Activated CD8-positive, alpha-beta memory T cell treated with anti-CD3 and anti-CD28 coated beads, Interleukin-2, amount 50 U/mL, for 1 hour (primary cell): ENCODE measurements around the gene WDR72.
"Not testable (repeated sequence)": the region's sequence is repeated elsewhere in the genome, so short reads cannot be mapped to it uniquely, and the experiment has no call there.

Experiments
- DNase-seq: peaks from one replicate; pipeline ENCODE4 v3.0.0-alpha.2; 2020; ENCODE audit errors: extremely low read depth

The WDR72 gene

DNA sequence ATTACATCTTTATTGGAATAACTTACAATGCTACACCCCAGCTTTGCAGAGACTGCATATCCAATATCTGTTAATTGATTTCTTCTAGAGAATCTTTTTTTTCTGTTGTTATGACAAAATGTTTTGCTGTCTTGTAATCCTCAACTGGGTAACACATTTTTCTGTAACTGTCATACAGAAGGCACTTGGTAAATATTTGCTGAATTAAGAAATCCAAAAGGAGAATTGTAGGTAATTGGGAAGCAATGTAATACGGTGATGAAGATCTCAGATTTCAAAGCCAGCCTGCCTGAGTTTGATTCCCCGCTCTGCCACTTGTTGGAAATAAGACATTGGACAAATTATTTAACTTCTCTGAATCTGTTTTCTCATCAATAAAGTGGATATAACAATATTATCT is 169.1 kb downstream of the WDR72 start:
- DNase-seq, result no peak

DNA sequence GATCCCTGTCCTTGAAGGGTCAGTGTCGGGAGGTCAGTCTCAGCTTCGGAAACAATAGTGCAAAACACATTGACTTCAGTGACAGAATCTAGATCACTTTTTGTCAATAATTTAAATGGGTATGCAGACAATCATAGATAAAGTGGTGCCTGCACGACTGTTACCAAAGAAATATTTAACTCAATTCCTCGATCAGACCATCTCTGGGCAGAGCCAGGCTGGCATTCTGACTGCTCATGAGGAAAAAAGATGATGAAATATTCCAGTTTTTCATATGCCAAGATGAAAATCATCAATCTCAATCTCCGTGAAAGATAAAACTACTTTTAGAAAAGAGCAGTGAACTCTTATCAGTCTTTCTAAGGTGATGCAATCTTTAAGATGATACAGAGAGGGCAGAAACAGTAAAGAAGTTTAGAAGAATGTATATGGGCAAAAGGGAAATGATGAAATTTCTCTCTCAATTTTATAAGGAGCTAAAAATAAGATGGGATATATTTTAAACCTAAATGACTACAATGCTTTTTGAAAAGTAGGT is 169.9 kb downstream of the WDR72 start:
- DNase-seq, result no peak

DNA sequence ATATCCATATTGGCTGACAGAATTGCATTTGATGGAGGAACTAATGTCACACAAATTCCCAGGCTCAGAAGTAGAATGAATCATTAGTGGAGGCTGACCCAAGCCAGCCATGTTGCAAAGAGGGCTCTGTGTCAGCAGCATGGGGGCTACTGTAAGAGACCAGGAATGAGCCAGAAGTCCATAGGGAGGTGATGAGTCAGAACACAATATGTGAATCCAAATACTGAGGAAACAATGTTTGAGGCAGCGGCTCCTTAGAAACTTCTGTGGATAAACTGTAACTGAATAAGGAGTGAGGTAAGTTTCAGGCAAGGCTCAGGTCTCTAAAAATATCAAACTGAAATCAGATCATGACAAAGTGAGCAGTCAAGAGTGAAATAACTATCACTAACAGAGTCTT is 170.7 kb downstream of the WDR72 start:
- no peak for DNase-seq

DNA sequence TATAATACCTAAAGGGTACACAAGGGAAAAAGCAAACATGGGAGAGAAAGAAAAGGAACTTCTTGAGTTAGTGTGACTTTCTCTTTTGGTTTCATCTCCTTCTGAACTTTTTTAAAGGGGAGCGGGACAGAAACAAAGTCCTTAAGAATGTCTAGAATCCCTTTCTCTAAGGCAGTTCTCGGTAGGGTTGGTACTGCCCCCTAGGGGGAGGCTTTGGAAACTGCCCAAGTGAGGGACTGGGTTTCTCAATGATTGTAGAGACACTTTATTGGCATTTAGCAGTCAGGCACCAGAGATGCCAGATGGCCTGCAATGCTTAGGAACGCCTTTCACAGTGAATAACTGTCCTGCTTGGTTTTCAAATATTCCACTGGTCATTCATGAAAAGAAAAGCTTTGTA is 172.7 kb downstream of the WDR72 start:
- no peak for DNase-seq

DNA sequence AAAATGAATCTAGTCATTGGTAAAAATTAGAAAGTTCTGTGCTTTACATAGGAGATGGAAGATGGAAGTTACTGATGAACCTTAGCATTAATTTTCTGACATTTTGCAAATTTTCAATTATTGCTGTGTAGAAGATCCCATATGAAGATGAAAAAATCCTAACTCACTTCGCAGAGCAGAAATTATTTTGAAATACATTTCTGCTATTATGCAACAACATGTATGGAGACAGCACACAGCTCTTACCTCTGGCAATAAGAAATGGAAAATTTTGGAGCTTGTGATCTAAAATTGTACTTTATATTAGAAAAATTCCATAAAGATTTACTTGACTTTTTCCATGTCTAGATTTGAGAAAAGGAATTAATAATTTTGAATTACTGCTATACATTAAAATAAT is 177.9 kb downstream of the WDR72 start:
- DNase-seq, result no peak

DNA sequence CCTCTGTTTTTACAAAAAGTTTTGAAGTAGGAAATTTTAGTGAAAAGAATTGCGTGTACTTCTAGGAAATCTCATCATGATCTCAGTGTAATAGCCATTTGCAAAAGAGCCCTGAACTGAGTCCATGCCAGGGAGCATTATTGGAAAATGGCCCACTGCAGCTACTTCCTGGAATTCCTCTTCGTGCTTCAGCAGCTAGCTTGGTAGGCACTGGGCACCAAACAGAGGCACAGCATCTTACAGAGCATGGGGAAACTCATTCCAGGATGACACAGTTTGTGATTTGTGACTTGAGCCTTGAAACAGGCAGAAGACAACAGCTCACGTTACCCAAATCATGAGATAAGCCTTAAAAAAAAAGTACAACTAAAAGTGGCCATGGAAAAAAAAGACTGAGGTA is 179.1 kb downstream of the WDR72 start:
- DNase-seq, result no peak

DNA sequence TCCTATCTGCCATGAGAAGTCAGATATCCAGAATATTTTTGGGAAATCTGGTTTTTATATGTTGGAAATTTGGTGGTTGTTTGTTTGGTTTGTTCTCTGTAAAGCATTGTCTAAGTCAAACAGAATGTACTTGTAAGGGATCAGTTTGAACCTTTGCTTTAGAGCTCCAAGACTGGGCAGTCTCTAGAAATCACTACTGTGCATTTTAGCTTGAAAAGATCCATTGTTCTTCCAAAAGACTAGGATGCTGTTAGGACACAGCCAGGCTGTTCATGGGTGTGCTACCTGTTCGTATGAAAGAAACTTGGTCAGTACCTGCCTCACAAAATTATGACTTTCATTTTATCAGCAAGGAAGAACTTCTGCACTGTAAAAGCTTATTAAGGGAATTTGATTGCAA is 182.6 kb downstream of the WDR72 start:
- no peak for DNase-seq

DNA sequence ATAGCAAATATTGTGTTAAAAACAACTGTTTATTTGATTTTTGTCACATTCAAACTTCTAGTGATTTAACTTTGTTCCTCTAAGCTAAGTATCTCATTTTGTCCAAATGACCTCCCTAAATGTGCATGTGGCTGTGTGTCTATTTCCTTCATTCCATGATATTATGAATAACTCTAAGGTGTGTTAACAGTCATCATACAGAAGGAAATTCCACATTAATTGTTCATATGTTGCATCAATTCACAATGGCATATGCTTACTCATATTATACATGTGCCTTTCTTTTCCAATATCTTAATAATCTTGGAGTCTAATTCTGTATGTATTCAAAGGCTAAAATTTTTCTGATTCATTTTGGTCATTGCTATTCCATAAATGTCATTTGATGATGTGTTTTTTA is 186.4 kb downstream of the WDR72 start:
- DNase-seq, result no peak

DNA sequence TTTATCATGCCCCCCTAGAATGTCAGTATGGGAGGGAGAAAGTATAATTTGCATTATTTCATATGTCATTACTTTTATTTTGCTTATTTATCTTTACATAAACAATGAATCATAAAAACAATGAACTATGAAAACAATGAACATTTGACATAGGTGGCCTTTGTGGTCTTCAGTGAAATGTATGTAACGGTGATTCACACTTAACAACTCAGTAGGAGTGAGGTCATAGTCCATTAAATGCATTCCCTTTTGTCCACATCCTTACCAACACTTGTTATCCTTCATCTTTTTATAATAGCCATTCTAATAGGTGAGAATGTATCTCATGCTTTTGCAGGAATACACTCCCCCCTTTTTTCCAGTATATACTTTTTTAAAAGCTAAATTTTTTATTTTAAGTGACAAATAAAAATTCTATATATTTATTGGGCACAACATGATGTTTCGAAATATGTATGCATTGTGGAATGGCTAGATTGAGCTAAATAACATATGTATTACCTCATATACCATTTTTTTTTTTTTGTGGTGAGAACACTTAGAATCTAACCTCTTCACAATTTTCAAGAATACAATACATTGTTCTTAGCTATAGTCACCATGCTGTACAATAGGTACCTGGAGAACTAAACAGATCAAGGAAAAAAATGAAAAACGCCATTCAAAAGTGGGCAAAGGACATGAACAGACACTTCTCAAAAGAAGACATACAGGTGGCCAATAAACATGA is 189.5 kb downstream of the WDR72 start:
- DNase-seq, result no peak

DNA sequence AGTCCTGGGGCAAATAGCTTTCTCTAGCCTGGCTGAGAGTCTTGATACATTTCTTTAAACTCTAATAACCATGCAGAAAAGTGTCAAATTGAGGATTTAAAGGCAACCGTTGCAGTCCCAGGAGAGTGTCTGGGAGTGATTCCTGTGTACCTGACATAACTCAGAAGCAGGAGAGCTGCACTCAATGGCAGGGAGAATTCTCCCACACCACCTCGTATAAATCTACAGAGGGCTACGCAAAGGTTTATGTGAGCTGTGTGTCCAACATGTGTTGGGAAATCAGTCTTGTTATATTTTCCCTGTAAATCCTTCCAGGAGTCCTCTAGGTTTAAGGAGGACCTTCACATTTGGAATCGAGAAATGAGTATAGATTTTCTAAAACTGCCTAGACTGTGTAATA is 192.6 kb downstream of the WDR72 start:
- no peak for DNase-seq

DNA sequence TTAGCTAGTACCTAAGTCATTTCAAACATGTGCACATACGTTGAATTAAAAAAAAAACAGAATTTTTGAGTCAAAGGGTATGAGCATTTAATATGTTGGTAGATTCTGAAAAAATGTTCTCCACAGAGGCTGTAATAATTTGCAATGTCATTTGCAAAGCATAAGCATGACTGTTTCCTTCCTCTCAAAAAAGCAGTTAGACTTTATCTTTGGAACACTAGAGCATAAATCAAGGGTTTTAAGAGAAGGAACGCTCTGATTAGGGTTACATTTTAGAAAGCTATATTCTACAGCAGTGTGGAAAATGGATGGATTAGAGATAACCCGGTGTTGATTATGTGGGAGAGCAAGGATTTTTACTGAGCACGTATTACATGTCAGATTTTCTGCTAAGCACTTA is 193.7 kb downstream of the WDR72 start:
- no peak for DNase-seq

DNA sequence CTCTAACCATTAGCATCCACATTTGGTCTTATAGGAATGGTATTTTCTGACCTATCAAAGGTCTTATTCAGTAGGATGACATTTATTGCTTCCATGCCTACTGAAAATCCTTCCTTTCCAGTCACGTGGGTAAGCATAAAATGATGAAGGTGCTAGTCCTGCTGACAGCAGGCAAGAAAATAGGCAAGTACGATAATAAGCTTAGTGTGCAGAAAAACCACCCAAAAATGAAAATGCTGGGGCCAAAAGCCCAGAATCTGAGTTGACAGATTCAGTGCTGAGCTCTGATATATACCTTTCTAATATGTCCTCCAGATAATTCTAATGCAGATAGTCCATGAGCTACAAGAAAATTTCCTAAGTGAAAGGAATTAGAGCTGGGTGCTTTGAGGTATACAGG is 194.8 kb downstream of the WDR72 start:
- no peak for DNase-seq

DNA sequence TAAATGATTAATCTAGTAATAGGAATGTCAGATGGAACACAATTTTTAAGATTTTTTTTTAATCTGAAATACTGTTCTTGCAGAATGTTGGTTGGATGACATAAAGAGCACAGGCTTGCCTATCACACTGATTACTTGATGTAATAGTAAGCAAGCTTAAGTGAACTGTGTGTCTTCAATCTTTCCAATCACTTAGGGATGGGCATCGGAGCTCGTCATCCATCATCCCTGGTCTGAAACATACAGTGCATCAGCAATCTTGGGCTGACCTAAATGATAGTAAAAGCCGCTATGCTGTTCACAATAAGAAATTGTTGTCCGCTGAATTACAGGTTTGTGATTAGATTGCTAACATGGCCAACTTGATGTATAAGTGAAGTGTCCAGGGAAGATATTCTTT is 195.8 kb downstream of the WDR72 start:
- DNase-seq, result no peak

DNA sequence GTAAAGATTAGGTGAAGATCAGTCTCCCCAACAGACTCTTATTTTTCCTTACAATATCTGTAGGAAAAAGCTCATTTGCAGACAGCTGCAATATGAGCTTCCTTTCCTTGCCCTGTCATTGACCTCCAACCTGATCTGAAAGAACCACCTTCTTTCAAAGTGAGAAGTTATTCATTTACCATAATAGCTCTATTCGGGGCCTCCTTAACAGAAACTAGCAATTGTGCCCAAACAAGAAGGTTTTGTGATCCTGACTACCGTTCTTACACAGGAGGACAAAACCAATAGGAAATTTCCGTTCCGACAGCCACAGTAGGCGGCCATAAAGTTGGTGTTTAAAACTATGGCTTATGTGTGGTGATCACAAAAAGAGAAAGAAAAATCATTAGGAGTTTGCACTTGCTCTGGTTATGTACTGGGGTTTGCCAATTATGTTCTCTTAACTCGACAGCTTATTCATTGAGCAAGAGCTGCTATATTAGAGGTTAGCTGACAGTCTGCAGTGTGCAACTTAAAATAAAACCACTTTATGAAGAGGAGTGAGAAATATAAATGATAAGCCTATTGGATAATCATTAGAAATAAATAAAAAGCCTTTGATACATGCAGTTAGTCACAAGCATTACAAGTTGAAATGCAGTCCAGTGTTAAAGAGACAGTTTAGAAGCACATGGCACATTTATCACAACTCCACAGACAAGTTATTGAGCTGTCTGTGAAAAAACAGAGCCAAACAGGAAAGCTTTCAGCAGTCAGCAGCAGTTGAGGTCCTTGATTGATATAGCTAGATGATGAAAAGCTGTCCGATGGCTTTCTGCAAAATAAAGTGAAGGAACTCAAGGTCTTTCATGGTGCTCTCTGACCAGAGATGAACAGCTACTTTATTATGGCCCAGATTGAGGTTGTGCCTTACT is 199.8 kb downstream of the WDR72 start:
- DNase-seq, result no peak

DNA sequence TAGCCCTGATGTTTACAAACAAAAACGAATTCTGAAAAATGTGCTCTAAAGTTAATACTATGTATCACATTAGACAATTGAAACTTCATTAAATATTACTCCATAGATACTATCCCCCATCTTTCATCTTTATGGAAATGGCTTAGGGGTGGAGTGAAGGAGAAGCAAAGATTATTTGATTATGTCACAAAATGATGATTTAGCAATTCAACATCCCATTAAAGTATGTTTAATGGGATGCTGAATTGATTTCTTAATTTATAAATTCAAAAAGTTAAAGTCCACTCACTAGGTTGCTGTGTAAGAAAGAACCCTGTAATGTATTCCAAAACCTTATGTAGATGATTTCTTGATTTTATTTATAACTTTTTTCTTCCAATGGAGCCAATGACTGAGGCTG is 201.1 kb downstream of the WDR72 start:
- DNase-seq, result no peak

DNA sequence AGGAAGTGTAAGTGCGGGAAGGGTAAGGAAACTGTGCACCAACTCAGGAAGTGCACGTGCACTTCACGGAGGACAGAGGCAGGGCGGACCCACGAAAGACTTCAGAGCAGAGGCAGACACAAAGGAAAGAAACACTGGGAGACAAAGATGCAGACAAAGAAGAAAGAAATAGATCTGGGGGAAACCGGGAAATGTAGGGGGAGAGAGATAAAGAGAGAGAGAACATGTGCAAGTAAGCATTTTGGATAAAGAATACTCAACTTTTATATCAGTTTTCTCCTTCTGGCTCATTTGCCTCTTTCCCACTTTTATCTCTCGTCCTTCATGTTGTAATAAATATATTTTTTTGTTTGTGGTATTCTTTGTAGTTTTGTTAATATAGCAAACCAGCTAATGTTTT is 204.2 kb downstream of the WDR72 start:
- no peak for DNase-seq

DNA sequence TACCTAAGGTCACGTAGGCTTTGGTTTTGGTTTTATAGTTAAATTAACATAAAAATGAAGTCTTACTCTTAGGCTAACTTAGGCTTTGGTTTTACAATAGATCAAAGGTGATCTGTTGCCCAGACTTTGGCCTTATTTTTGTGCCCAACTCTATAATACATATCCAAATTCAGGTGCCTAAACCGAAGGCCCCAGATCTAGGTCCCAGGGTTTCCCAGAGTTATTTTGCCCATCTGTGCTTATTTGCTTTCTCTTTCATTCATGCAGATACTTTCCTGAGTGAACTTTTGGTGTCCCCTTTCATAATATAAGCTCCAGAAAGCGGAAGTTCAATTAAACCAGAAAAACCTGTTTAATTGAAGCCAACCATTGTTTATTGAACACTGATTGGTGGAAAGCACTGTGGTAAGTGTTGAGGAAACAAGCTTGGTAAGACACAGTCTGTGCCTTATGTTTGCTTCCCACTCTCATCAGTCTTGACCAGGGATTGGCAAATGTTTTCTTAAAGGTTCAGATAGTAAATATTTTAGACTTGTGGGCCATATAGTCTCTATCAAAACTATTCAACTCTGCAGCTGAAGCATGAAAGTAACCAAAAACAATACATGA is 209.7 kb downstream of the WDR72 start:
- DNase-seq, result no peak

DNA sequence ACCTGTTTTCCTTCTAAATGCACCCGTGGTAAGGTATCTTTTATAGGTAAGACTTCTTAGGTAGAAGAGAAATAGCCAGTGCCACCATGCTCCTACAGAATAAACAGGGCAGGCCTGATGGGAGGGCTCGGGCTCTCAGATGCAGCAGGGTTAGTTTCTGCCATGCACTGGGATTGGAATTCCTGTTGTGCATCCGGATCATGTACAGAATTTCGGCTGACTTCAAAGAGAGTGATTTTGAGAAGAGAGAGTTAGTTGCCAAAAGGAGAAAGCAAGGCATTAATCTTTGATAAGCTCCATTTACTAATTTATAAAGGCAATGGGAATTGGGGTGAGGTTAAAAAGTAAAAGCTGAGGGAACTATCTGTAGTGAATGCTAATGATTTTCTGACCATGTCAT is 211.2 kb downstream of the WDR72 start:
- no peak for DNase-seq

DNA sequence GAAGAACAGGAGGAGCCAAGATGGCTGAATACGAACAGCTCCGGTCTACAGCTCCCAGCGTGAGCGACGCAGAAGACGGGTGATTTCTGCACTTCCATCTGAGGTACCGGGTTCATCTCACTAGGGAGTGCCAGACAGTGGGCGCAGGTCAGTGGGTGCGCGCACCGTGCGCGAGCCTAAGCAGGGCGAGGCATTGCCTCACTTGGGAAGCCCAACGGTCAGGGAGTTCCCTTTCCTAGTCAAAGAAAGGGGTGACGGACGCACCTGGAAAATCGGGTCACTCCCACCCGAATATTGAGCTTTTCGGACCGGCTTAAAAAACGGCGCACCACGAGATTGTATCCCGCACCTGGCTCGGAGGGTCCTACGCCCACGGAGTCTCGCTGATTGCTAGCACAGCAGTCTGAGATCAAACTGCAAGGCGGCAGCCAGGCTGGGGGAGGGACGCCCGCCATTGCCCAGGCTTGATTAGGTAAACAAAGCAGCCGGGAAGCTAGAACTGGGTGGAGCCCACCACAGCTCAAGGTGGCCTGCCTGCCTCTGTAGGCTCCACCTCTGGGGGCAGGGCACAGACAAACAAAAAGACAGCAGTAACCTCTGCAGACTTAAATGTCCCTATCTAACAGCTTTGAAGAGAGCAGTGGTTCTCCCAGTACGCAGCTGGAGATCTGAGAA is 218.7 kb downstream of the WDR72 start:
- not testable (repeated sequence) for DNase-seq

DNA sequence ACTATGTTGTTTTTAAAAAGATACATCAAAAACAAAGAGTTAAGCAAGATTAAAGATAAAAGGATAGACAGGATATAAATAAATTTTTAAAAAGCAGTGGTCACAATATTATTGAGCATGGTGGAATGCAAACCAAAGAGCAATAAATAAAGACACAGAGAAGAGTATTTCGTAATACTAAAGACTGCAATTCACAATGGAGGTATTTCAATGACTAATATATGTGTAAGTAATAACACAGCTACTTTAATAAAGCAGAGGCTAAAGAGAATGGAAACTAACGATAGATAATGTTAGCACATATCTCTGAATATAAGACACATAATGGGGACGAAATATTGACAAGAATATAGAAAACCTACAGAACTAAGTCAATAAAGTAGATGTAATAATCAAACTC is 219.6 kb downstream of the WDR72 start:
- no peak for DNase-seq

DNA sequence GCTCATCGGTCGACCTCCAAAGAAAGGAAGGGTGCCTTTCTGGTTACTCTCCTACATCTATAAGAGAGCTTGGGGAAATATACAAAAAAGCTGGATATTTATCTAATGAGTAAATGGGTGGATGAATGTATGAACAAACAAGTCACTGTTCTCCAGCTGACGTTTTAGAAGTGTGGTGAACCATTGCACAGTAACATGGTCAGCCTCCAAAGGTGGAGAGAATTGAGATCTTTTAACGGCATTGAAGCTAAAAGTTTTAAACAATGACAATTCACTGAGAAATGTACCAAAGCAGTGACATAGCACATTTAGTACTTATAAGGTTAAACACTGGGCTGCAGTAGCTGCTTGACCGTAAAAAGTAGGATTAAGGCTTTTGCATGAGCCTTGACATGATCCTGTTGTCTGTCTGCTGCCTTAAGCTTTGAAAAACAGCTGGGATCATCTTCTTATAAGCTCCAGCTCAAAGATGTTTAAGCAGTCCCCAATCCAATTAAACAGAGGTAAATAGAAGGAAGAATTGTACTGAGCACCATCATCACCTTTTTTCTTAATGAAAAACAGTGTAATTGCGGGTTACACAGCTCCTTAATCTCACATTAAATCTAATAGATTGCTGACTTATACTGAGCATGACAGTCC is 222.9 kb downstream of the WDR72 start:
- no peak for DNase-seq

DNA sequence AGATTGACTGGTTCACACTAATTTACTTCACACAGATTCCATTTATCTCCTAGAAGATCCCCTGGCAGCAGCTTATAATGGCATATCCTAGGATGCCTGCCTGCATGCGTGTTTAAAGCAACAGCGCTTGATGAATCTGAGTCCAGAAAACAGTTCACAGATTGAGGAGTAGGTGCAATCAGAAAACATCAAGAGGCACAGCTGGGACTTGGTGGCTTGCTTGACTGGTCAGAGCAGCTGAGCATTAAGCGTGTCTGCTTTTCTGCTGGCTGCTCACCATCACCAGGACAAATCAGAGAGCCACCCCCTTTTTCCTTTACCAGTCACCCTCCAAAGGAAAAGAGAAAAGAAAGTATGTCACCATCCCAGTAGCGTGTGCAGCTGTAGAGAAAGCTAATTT is 223.6 kb downstream of the WDR72 start:
- no peak for DNase-seq
